T47D (cell line): ENCODE measurements around the gene EML4.

ENCODE experiments used
- DNase-seq, 2 experiments: peaks; one replicate each; pipeline versions ENCODE4 v3.0.0 to v3.0.0-alpha.2; 2011 to 2012; ENCODE audit warnings: low read depth in 1 of 2, low spot score in 1 of 2
- JUND ChIP-seq: IDR thresholded peaks from 2 replicates; pipeline ENCODE4 v1.6.1; 2012; ENCODE audit warnings: low read depth
- in situ Hi-C: cut with HindIII; loops from 2 replicates; pipeline ENCODE4 v1.10.0; 2016; ENCODE audit warnings: low sequenced_read_pairs, low pct_unique_long_range_greater_than_20kb

Gene EML4

DNA sequence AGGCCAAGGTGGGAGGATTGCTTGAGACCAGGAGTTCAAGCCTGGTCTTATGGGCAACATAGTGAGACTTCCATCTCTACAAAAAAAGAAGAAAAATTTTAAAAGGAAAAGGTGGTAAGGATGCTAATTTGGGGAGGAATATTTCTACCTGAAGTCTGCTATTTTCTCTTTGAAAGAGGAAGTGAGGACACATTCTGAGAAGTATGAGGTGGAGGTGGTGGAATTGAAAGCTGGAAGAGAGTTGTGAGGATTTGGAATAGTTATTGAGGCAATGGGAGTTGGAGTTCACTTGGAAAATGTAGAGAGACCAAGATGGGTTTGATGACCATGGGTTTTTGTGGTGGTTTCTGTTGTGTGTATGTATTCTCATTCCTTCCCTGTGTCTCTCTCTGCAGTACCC lies 29.3 kb downstream of the EML4 start:
- in situ Hi-C loops, result no loop called here
- TF ChIP-seq JUND, result no peak
- DNase-seq, result no peak

DNA sequence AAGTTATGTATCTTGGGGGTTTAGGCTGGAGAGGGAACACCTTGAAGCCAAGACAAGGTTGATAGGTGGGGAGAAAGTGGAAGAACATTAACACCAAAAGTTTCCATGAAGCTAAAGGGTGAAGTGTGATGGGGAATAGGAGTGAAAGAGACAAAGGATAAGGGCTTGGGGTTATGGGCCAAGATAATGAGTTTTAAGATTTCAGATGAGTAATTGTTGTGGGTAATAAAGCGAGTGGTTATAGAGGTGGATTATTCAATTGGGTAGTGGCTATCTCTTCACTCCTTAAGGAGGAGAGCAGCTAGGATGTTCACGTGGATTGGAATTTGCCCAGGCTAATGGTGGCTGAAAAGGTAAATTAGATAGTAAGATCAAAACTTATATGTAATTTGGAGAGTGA lies 29.8 kb downstream of the EML4 start:
- TF ChIP-seq JUND, result no peak
- no peak for DNase-seq
- in situ Hi-C loops, result no loop called here

DNA sequence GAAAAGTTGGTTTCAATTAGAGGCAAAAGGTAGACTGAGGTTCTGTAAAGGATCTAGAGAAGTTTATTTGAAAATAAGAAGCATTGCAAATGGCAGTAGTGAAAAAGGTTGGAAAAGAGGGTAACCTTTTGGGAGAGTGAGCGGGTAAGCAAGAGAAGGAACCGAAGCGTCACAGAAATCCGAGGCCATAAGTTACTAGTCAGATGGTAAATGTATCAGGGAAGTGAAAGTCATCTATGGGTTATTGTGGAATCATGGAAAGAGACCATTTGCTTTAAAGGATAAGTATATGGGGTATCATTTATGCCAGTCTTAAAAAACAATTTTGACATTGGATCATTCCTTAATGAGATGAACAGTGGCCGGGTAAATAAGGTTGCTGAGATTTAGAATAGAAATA lies 30.5 kb downstream of the EML4 start:
- no peak for DNase-seq
- in situ Hi-C loops, result no loop called here
- TF ChIP-seq JUND, result no peak

DNA sequence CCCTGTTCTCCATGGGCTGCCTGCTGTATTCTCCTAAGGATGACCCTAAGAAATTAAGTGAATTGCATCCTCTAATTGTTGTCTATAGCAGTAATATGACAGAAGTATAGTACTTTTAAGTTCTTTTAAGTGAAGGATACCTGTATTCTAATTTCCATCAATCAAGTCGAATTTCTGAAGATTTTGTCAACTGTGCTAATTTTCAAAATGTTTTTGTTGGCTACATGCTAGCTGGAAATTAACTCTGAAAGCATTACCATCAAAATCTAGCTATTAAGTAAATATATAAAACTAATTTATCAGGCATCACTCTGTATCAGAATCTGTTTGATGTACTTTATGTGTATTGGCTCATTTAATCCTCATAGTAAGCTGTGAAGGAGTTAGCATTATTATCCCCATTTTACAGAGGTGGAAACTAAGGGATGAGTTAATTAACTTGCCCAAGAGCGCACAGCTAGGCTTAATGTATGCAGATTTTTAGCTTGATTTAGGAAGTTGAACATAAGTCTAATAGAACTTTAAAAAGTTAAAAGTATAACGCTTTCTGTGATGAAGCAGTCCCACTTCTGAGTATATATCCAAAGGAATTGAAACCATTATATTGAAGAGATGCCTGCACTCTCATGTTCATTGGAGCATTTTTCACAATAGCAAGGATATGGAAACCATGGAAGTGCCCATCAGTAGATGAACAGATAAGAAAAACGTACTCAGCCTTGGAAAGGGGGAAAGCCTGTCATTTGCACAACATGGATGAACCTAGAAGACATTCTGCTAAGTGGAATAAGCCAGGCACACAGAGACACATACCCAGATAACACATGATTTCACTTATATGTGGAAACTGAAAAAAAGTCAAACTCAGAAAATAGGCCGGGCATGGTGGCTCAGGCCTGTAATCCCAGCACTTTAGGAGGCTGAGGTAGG lies 32.0 kb downstream of the EML4 start:
- no peak for TF ChIP-seq JUND
- in situ Hi-C loops, result no loop called here
- DNase-seq, result no peak

DNA sequence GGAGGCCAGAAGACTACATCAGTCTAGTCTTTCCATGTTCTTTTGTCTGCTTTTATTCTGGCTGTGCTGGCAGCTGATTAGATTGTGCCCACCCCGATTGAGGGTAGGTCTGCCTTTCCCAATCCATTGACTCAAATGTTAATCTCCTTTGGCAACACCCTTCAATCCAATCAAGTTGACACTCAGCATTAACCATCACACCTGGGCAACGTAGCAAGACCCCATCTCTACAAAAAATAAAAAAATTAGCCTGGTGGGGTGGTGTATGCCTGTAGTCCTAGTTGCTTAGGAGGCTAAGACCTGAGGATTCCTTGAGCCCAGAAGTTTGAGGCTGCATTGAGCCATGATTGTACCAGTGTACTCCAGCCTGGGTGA lies 33.5 kb downstream of the EML4 start:
- in situ Hi-C loops, result no loop called here
- no peak for DNase-seq
- TF ChIP-seq JUND, result no peak

DNA sequence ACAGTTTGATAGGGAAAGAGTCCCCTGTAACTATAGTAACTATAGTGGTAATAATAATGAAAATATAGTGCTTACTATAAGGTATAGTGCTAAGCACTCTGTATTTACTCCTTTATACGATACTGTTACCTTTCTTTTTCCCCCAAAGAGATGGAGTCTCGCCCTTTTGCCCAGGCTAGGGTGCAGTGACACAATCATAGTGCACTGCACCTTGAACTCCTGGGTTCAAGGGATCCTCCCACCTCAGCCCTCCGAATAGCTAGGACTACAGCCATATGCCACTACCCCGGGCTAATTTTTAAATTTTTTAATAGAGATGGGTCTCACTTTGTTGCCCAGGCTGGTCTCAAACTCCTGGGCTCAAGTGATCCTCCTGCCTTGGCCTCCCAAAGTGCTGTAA lies 34.6 kb downstream of the EML4 start:
- in situ Hi-C loops, result no loop called here
- no peak for DNase-seq
- TF ChIP-seq JUND, result no peak

DNA sequence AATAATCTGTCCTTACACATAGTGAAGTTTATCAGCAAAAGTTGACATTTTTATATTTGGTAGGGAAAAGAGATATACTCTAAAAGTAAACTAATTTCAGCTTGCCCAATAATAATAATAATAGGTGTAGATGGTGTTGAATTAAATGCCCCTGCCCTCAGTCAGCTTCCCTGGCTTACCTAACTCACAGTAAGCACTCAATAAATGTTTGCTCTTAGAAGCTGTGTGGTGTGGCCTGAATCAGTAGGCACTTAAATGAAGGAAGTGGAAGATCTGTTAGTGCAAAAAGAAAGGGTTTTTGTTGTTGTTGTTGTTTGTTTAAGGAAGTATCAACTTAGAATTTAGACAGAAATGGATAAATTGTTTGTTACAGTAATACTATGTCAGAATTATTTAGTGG lies 36.2 kb downstream of the EML4 start:
- in situ Hi-C loops, result no loop called here
- DNase-seq, result no peak
- no peak for TF ChIP-seq JUND

DNA sequence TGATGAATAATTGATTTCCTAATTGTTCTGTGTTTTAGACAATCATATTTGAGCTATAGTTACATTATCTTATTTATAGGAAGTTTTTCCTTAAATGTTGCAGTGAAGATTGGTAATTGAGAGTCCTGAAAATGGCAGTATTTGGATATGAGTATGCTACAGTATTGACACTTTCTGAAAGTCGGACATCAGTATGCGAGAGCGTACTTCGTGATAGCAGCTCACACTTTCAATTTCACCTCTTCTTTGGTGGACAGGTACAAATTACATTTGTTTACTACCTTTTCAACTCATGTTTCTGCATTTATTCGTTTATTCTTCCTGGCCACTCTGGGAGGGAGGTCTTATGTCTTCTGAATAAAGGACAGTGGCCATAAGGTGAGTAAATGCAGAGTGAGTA lies 38.7 kb downstream of the EML4 start:
- TF ChIP-seq JUND, result no peak

DNA sequence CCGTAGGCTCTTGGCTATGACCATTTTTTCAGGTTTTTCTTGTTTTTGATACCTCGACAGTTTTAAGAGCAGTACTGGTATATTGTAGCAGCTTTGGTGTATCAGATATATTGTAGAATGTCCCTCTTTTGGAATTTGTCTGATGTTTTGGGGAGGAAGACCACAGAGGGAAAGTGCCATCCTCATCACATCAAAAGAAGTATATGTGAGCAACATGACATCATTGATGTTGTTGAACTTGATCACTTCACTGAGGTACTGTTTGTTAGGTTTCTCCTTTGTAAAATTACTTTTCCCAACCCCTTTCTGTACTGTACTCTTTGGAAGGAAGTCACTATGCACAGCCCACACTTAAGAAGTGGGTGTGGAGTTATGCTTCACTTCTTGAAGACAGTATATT lies 41.0 kb downstream of the EML4 start:
- DNase-seq, result no peak
- TF ChIP-seq JUND, result no peak
- in situ Hi-C loops, result no loop called here

More for the DNA sequence above, 38.7 kb downstream of the EML4 start:
- DNase-seq, result no peak
- in situ Hi-C loops, result no loop called here

DNA sequence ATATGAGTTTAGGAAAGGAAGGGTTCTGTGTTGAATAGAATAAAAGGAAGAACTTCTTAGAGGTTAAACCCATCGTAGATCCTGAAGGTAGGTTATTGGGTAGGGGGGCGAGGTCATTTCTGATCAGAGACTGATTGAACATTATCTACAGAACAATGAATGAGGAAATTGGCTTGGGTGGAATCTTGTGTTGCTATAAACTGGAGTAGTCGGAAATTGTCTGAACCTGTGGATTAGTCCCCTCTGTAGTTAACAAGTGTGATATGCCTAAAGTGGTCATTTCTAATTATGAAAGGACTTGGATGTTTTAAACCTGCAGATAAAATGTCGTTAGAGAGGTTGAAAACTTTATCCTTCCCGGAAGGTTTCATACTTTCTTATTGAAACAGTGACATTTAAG lies 42.1 kb downstream of the EML4 start:
- TF ChIP-seq JUND, result no peak
- DNase-seq, result no peak
- in situ Hi-C loops, result no loop called here

DNA sequence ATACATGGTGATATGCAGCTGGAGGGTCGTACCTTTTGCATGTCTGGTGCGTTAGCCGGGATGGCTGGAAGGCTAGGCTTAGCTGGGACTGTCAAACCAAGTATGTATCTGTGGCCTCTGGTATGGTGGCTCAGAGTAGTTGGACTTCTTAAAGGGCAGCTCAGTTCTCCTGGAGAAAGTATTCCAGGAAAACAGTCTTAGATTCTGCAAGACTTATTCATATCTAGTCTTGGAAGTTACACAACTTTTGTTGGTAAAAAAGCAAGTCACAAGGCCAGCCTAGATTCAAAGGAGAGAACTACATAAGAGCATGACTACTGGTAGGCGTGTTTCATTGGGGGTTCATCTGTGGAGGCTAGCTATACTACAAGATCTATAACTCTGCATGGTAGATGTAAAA lies 45.5 kb downstream of the EML4 start:
- in situ Hi-C loops, result no loop called here
- no peak for TF ChIP-seq JUND

DNA sequence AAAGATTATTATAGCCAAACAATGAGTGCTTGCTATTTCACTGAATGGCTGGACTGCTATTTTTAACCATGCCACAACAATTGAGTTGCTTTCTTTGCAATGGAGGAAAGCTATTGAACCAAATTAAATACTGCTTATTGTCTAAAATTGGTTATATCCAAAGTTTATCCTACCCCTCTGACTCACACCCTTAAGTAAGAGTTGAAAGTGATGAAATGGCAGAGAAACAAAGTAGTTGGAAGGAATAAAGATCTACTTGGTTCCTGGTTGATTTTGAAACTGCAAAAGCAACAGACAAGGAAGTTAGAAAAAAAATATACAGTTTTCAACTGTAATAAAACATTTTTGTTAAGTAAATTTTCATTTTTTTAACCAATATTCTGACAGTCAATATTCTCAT lies 47.5 kb downstream of the EML4 start:
- DNase-seq, result no peak
- in situ Hi-C loops, result no loop called here
- TF ChIP-seq JUND, result no peak

More for the DNA sequence above, 45.5 kb downstream of the EML4 start:
- no peak for DNase-seq

DNA sequence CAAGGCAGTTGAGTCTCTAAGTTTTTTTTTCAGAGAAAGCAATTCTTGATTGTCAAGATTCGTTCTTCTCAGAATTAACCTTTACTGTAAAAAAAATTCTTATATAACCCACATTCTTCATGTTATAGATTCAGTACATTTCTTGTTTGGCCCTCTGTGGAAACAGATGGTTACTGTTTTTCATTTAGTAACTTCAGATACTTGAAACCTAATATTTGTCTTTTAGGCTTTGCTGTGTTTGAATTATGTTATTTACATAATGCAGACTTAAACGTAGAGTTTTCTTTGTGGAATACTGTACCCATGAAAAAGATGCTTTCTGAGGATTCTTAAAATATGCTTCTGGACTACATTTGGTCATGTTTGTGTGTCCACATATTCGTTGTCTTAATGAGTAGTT lies 48.2 kb downstream of the EML4 start:
- in situ Hi-C loops, result no loop called here
- no peak for DNase-seq
- TF ChIP-seq JUND, result no peak

DNA sequence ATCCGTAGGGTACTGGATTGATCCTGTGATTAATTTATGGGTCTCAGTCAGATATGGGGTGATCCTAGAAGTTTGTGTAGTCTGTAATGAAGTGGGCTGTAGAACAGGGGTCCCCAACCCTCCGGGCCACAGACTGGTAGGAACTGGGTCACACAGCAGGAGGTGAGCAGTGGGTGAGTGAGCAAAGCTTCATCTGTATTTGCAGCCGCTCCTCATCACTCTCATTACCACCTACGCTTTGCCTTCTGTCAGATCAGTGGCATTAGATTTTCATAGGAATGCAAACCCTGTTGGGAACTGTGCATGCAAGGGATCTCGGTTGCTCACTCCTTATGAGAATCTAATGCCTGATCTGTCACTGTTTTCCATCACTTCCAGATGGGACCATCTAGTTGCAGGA lies 48.8 kb downstream of the EML4 start:
- no peak for DNase-seq
- in situ Hi-C loops, result no loop called here
- no peak for TF ChIP-seq JUND
